ENCODE measurements around the gene CCDC69. TPM values are rescaled to one million over a fixed set of nuclear protein-coding genes. Genes with fewer than 3 reads are reported as not detected.

CCDC69 gene
- total and polyA plus RNA-seq, 2 donors (not counting 1 experiment from before 2014, with no cell fraction given) = 58.7 to 125 TPM

DNA sequence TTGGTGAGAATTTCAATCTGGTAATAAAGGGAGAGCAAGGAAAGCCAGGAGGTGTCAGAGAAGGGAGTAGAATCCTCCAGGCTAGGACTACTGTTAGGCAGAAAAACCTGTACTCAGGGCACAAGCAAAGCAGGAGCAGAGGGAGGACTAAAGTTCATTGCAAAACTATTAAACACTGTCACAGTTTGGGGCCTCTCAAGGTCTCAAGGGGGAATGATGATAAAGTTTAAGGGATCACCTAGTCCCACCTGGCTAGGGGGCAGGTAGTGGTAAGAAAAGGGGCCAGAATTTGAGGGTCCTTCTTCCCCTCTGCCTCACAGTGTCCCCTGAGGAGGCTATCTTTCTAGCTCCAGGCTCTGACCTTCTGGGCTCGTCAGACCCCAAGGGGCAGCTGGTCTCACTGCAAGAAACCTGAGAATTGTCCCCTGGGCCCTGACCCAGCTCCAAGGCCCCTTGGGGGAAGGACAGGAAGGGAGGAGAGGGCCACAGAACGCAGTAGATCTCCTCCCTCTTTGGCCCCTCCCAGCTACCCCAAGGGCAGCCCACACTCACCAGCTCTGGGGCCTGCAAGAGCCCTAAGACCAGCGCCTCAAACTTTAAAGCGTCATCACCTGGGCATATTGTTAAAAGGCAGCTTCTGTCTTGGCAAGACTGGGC lies 974 bp downstream of the CCDC69 start:
- Histone ChIP-seq H3K4me3 (ENCODE audit: control extremely low read depth in 1 of 5, extremely low read depth in 1 of 5, insufficient read depth in 1 of 5, low read depth in 2 of 5, low read length in 4 of 5) (peak overlapping the region; percentile 70 to 86 (median 80)), H3K9ac (ENCODE audit: low read length) (peak overlapping the region; percentile 83), H3K9me3 (ENCODE audit: control extremely low read depth in 1 of 3, control insufficient read depth in 2 of 3, insufficient read depth in 1 of 3, low read length in 2 of 3) (peaks cover 0 to 4% (median 0%) of the 10 kb centered on the region in 3 donors), H3K4me1 (ENCODE audit: control insufficient read depth in 2 of 2, insufficient read depth in 2 of 2, low read length in 2 of 2) (peaks cover 69 to 80% of the 10 kb centered on the region in 2 donors), H3K4me2 (replicated peaks; ENCODE audit: low read depth, low read length, poor library complexity, severe bottlenecking) (peak overlapping the region; percentile 95), H3K36me3 (replicated peaks in 1 of 2; ENCODE audit: control extremely low read depth in 1 of 2, control insufficient read depth in 1 of 2, extremely low read depth in 1 of 2, insufficient read depth in 2 of 2, low read length in 1 of 2) (peaks cover 0 to 31% of the 10 kb centered on the region in 2 experiments), H2AFZ (ENCODE audit: insufficient read depth, low read depth, low read length, poor library complexity, severe bottlenecking) (peak overlapping the region; percentile 81), H3K79me2 (ENCODE audit: control insufficient read depth, insufficient read depth, low read length) (peaks cover 71% of the 10 kb centered on the region), H3K27me3 (replicated peaks in 1 of 4; ENCODE audit: control extremely low read depth in 1 of 4, control insufficient read depth in 3 of 4, insufficient read depth in 4 of 4, low read length in 3 of 4) (no peaks in the 10 kb centered on the region), H3K27ac (ENCODE audit: low read length in 2 of 2) (peak overlapping the region; percentile 94 to 99), H4K20me1 (ENCODE audit: control insufficient read depth, insufficient read depth, low read length, poor library complexity, severe bottlenecking) (no peaks in the 10 kb centered on the region)
- Mint-ChIP-seq H3K27ac (peak overlapping the region; percentile 92), H3K9me3 (ENCODE audit: insufficient read depth) (no peaks in the 10 kb centered on the region), H3K27me3 (no peaks in the 10 kb centered on the region), H3K4me3 (peak overlapping the region; percentile 88), H3K4me1 (peaks cover 74% of the 10 kb centered on the region)
- no peak for DNase-seq
- intact Hi-C loops (cut with micrococcal nuclease) = loop anchor here (1.0 to 10.0 kb wide), 3 partner anchors 27 to 738 kb away; partner anchors contain the start of gene TNIP1
- no peak for TF ChIP-seq EZH2 (IDR thresholded peaks at IDR 0.05; ENCODE audit: borderline replicate concordance, insufficient read depth, low read depth, low read length, poor library complexity, severe bottlenecking)
- TF ChIP-seq, protein P1, sequence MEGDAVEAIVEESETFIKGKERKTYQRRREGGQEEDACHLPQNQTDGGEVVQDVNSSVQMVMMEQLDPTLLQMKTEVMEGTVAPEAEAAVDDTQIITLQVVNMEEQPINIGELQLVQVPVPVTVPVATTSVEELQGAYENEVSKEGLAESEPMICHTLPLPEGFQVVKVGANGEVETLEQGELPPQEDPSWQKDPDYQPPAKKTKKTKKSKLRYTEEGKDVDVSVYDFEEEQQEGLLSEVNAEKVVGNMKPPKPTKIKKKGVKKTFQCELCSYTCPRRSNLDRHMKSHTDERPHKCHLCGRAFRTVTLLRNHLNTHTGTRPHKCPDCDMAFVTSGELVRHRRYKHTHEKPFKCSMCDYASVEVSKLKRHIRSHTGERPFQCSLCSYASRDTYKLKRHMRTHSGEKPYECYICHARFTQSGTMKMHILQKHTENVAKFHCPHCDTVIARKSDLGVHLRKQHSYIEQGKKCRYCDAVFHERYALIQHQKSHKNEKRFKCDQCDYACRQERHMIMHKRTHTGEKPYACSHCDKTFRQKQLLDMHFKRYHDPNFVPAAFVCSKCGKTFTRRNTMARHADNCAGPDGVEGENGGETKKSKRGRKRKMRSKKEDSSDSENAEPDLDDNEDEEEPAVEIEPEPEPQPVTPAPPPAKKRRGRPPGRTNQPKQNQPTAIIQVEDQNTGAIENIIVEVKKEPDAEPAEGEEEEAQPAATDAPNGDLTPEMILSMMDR (IDR thresholded peaks at IDR 0.05) = no peak
- ChIA-PET CTCF (interaction anchor here (0.7 to 22.9 kb wide), 10 partner anchors 10 to 108 kb away, joined by 3 to 299 read pairs (median 6); partner anchors contain the start of gene GM2A), POLR2A (interaction anchor here (0.5 to 3.8 kb wide), 10 partner anchors 10 to 805 kb away, joined by 3 to 100 read pairs (median 5); partner anchors contain the start of genes ANXA6 and GM2A)
- 0% methylated on average over 2 of the region's 4 CpGs for WGBS (ENCODE audit: insufficient coverage)
- peak; percentile 71 for ATAC-seq (ENCODE audit: low read depth)

All from B cell (primary cell).